ENCODE results near the gene PLA2G15.

The PLA2G15 gene

GRCh38 chr16:68289202-68289601 is 44.0 kb downstream of the PLA2G15 start:
- DNase-seq (ENCODE audit: low read depth in 1 of 2, low spot score in 1 of 2) = no peak
- in situ Hi-C loops (cut with HindIII; ENCODE audit: low pct_unique_long_range_greater_than_20kb, low sequenced_read_pairs) = no loop called here
- TF ChIP-seq JUND (IDR thresholded peaks at IDR 0.05; ENCODE audit: low read depth) = no peak

GRCh38 chr16:68289621-68290329 is 44.6 kb downstream of the PLA2G15 start:
- in situ Hi-C loops (cut with HindIII; ENCODE audit: low pct_unique_long_range_greater_than_20kb, low sequenced_read_pairs) = no loop called here
- TF ChIP-seq JUND (IDR thresholded peaks at IDR 0.05; ENCODE audit: low read depth) = no peak
- DNase-seq (ENCODE audit: low read depth in 1 of 2, low spot score in 1 of 2) = no peak

- no peak for DNase-seq (ENCODE audit: low read depth in 1 of 2, low spot score in 1 of 2)
- in situ Hi-C loops (cut with HindIII; ENCODE audit: low pct_unique_long_range_greater_than_20kb, low sequenced_read_pairs) = no loop called here
- no peak for TF ChIP-seq JUND (IDR thresholded peaks at IDR 0.05; ENCODE audit: low read depth)
Measured at GRCh38 chr16:68290450-68290849, 45.3 kb downstream of the PLA2G15 start.

- DNase-seq (ENCODE audit: low read depth in 1 of 2, low spot score in 1 of 2) = no peak
- in situ Hi-C loops (cut with HindIII; ENCODE audit: low pct_unique_long_range_greater_than_20kb, low sequenced_read_pairs) = no loop called here
- no peak for TF ChIP-seq JUND (IDR thresholded peaks at IDR 0.05; ENCODE audit: low read depth)
Measured at GRCh38 chr16:68291227-68291626, 46.1 kb downstream of the PLA2G15 start.

GRCh38 chr16:68292425-68292824 is 47.3 kb downstream of the PLA2G15 start:
- DNase-seq (ENCODE audit: low read depth in 1 of 2, low spot score in 1 of 2) = no peak
- in situ Hi-C loops (cut with HindIII; ENCODE audit: low pct_unique_long_range_greater_than_20kb, low sequenced_read_pairs) = no loop called here
- TF ChIP-seq JUND (IDR thresholded peaks at IDR 0.05; ENCODE audit: low read depth) = no peak

- no peak for DNase-seq (ENCODE audit: low read depth in 1 of 2, low spot score in 1 of 2)
- no peak for TF ChIP-seq JUND (IDR thresholded peaks at IDR 0.05; ENCODE audit: low read depth)
- in situ Hi-C loops (cut with HindIII; ENCODE audit: low pct_unique_long_range_greater_than_20kb, low sequenced_read_pairs) = no loop called here
Measured at GRCh38 chr16:68296291-68296690, 51.1 kb downstream of the PLA2G15 start.

- TF ChIP-seq JUND (IDR thresholded peaks at IDR 0.05; ENCODE audit: low read depth) = no peak
- in situ Hi-C loops (cut with HindIII; ENCODE audit: low pct_unique_long_range_greater_than_20kb, low sequenced_read_pairs) = no loop called here
- DNase-seq (ENCODE audit: low read depth in 1 of 2, low spot score in 1 of 2) = no peak
Measured at GRCh38 chr16:68296693-68297092, 51.5 kb downstream of the PLA2G15 start.

- in situ Hi-C loops (cut with HindIII; ENCODE audit: low pct_unique_long_range_greater_than_20kb, low sequenced_read_pairs) = no loop called here
- TF ChIP-seq JUND (IDR thresholded peaks at IDR 0.05; ENCODE audit: low read depth) = no peak
- no peak for DNase-seq (ENCODE audit: low read depth in 1 of 2, low spot score in 1 of 2)
Measured at GRCh38 chr16:68297908-68298307, 52.7 kb downstream of the PLA2G15 start.

- no peak for DNase-seq (ENCODE audit: low read depth in 1 of 2, low spot score in 1 of 2)
- no peak for TF ChIP-seq JUND (IDR thresholded peaks at IDR 0.05; ENCODE audit: low read depth)
- in situ Hi-C loops (cut with HindIII; ENCODE audit: low pct_unique_long_range_greater_than_20kb, low sequenced_read_pairs) = no loop called here
Measured at GRCh38 chr16:68298312-68298711, 53.1 kb downstream of the PLA2G15 start.

GRCh38 chr16:68298907-68299561 is 53.9 kb downstream of the PLA2G15 start:
- peak in 1 of 2 experiments; percentile 18 for DNase-seq (ENCODE audit: low read depth in 1 of 2, low spot score in 1 of 2)
- no peak for TF ChIP-seq JUND (IDR thresholded peaks at IDR 0.05; ENCODE audit: low read depth)
- in situ Hi-C loops (cut with HindIII; ENCODE audit: low pct_unique_long_range_greater_than_20kb, low sequenced_read_pairs) = no loop called here

- DNase-seq (ENCODE audit: low read depth in 1 of 2, low spot score in 1 of 2) = no peak
- TF ChIP-seq JUND (IDR thresholded peaks at IDR 0.05; ENCODE audit: low read depth) = no peak
- in situ Hi-C loops (cut with HindIII; ENCODE audit: low pct_unique_long_range_greater_than_20kb, low sequenced_read_pairs) = no loop called here
Measured at GRCh38 chr16:68299571-68300453, 54.6 kb downstream of the PLA2G15 start.

- no peak for DNase-seq (ENCODE audit: low read depth in 1 of 2, low spot score in 1 of 2)
- in situ Hi-C loops (cut with HindIII; ENCODE audit: low pct_unique_long_range_greater_than_20kb, low sequenced_read_pairs) = no loop called here
- no peak for TF ChIP-seq JUND (IDR thresholded peaks at IDR 0.05; ENCODE audit: low read depth)
Measured at GRCh38 chr16:68300734-68301459, 55.7 kb downstream of the PLA2G15 start.
